GM19324 (cell line): ENCODE results near the gene MEIS2.

Experiments used
- ATAC-seq: cut with Tn5 transposase; IDR thresholded peaks from one replicate; pipeline ENCODE4 v1.9.1; 2021; ENCODE audit warnings: mild to moderate bottlenecking, moderate library complexity; ENCODE audit not compliant: unreplicated experiment, low FRiP score

Gene MEIS2

GRCh38 chr15:36911322-36911944 is 188.9 kb downstream of the MEIS2 start:
- ATAC-seq: no peak

- no peak for ATAC-seq
Measured at GRCh38 chr15:36908991-36909390, 191.4 kb downstream of the MEIS2 start.

GRCh38 chr15:36907295-36907694 is 193.1 kb downstream of the MEIS2 start:
- ATAC-seq: no peak

GRCh38 chr15:36905908-36906307 is 194.4 kb downstream of the MEIS2 start:
- ATAC-seq: no peak

- no peak for ATAC-seq
Measured at GRCh38 chr15:36904715-36905114, 195.6 kb downstream of the MEIS2 start.

GRCh38 chr15:36903922-36904556 is 196.3 kb downstream of the MEIS2 start:
- ATAC-seq: no peak

GRCh38 chr15:36903195-36903594 is 197.2 kb downstream of the MEIS2 start:
- no peak for ATAC-seq

- no peak for ATAC-seq
Measured at GRCh38 chr15:36901012-36901411, 199.3 kb downstream of the MEIS2 start.

- no peak for ATAC-seq
Measured at GRCh38 chr15:36899696-36900095, 200.7 kb downstream of the MEIS2 start.

- no peak for ATAC-seq
Measured at GRCh38 chr15:36898536-36899126, 201.7 kb downstream of the MEIS2 start.

- no peak for ATAC-seq
Measured at GRCh38 chr15:36897834-36898233, 202.5 kb downstream of the MEIS2 start.

- ATAC-seq: no peak
Measured at GRCh38 chr15:36896949-36897348, 203.4 kb downstream of the MEIS2 start.

- ATAC-seq: no peak
Measured at GRCh38 chr15:36894075-36894474, 206.3 kb downstream of the MEIS2 start.

- no peak for ATAC-seq
Measured at GRCh38 chr15:36893276-36893675, 207.1 kb downstream of the MEIS2 start.

- ATAC-seq: no peak
Measured at GRCh38 chr15:36888011-36888992, 212.0 kb downstream of the MEIS2 start.

- ATAC-seq: no peak
Measured at GRCh38 chr15:36887214-36887961, 213.0 kb downstream of the MEIS2 start.

GRCh38 chr15:36886701-36887100 is 213.6 kb downstream of the MEIS2 start:
- ATAC-seq: no peak

- ATAC-seq: no peak
Measured at GRCh38 chr15:36886191-36886590, 214.2 kb downstream of the MEIS2 start.

GRCh38 chr15:36885771-36886170 is 214.6 kb downstream of the MEIS2 start:
- ATAC-seq: no peak

- no peak for ATAC-seq
Measured at GRCh38 chr15:36884936-36885635, 215.3 kb downstream of the MEIS2 start.
